Uterus (tissue), 4 donors: ENCODE data around the gene ARHGEF16. TPM values are rescaled to one million over a fixed set of nuclear protein-coding genes. Genes with fewer than 3 reads are reported as not detected.

Source experiments
- DNase-seq, 2 donors: peaks; one replicate each; pipeline ENCODE4 v3.0.0-alpha.2; 2019 to 2020
- H3K27ac ChIP-seq, 2 donors: fragments of 200-600 bp; sonication (generic); 1 replicate in 1 of 2; 2 replicates in 1 of 2; pipeline ENCODE4 v1.5.1; 2016 to 2018
- H3K27me3 ChIP-seq, 2 donors: fragments of 200-600 bp; sonication (generic); one replicate each; pipeline ENCODE4 v1.5.1; 2018 to 2019; ENCODE audit warnings: control low read depth in 1 of 2
- H3K36me3 ChIP-seq, 2 donors: fragments of 200-600 bp; sonication (generic); one replicate each; pipeline ENCODE4 v1.5.1; 2019; ENCODE audit warnings: control low read depth in 1 of 2
- H3K4me1 ChIP-seq, 2 donors: fragments of 200-600 bp; sonication (generic); one replicate each; pipeline ENCODE4 v1.5.1; 2018 to 2019; ENCODE audit warnings: control low read depth in 1 of 2
- H3K4me3 ChIP-seq, 2 donors: fragments of 200-600 bp; sonication (generic); 1 replicate in 1 of 2; 2 replicates in 1 of 2; pipeline ENCODE4 v1.5.1; 2018 to 2019; ENCODE audit warnings: mild to moderate bottlenecking in 1 of 2
- H3K9me3 ChIP-seq, 2 donors: fragments of 200-600 bp; sonication (generic); one replicate each; pipeline ENCODE4 v1.5.1; 2019; ENCODE audit warnings: control low read depth in 1 of 2
- POLR2A ChIP-seq, 2 donors: fragments of 450-650 bp; IDR thresholded peaks; one replicate each; pipeline ENCODE4 v1.6.1; 2016; ENCODE audit warnings: antibody characterized with exemption in 2 of 2, mild to moderate bottlenecking in 1 of 2, moderate library complexity in 1 of 2
- intact Hi-C: fragments of 100-400 bp; cut with DNase I; formaldehyde crosslinking; loops from one replicate; pipeline ENCODE4 v1.15.1; 2023; ENCODE audit warnings: low total_unique reads
- total RNA-seq, 4 donors: library from RNA; depleted of rRNA in 3 of 4; stranded (reverse); fragments of >200 nt in 3 of 4; gene quantifications; one replicate each; pipeline versions ENCODE4 v1.1.0 to v1.2.4, GENCODE V29; 2014 to 2023
- TF ChIP-seq, protein P1 (sequence below), 4 experiments: fragments of 200-600 bp in 2 of 4; fragments of 450-650 bp in 2 of 4; sonication (generic) in 2 of 4; IDR thresholded peaks; one replicate each; pipeline ENCODE4 v1.5.1; 2016 to 2019; ENCODE audit warnings: antibody characterized with exemption in 4 of 4, mild to moderate bottlenecking in 2 of 4, moderate library complexity in 1 of 4
- donor health status: DM: yes; HTN: yes; CAD: no.

The ARHGEF16 gene
- total RNA-seq, 4 donors from 2014 or later = 0.29 to 2.3 (median 1.2) TPM; not detected in 1

DNA sequence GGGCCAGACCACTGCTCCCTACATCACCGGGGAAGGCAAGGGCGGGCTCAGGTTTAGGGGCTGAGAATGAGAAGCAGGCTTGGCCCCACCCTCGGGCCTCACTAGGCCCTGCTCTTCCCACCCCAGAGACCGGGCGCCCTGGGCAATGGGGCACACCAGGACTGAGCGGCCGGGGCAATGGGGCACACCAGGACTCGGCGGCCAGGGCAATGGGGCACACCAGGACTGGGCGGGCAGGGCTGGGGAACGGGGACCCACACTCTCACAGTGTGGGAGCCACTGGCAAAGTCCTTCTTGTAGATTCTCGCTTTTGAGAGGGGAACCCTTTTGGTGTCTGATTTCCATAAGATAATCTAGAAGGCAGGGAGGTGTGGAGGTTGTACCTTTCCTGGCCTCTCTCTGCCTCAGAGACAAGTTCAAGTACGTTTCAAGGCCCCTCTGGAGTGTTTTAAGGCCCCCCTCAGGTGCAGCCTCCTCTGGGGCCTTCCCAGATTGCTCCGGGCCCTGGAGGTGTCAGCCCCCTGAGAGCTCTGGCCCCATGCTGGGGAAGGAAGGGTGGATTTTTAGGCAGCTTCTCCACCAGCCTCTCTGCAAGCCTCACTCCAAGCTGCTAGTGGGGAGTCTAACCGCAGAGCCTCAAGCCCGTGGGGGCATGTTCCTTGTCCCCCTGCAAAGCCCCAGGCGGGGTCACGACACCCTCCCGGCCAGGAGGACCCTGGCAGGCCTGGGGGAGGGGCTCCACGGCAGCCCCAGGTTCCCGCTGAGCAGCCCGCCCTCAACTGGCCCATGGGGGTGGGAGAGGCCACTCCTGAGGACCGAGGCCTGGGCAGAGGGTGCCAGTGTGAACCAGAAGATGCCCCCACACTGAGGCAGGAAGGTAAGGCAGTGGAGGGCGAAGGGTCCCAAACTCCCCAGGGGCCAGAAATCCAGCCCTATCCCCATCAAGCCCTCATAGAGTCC lies 66.2 kb downstream of the ARHGEF16 start:
- H3K27ac ChIP-seq = no peak overlapping the region
- DNase-seq = no peak
- no peaks in the 10 kb centered on the region for H3K36me3 ChIP-seq
- no peak overlapping the region for H3K4me3 ChIP-seq
- H3K9me3 ChIP-seq = no peaks in the 10 kb centered on the region
- intact Hi-C loops = no loop called here
- TF ChIP-seq, protein P1, sequence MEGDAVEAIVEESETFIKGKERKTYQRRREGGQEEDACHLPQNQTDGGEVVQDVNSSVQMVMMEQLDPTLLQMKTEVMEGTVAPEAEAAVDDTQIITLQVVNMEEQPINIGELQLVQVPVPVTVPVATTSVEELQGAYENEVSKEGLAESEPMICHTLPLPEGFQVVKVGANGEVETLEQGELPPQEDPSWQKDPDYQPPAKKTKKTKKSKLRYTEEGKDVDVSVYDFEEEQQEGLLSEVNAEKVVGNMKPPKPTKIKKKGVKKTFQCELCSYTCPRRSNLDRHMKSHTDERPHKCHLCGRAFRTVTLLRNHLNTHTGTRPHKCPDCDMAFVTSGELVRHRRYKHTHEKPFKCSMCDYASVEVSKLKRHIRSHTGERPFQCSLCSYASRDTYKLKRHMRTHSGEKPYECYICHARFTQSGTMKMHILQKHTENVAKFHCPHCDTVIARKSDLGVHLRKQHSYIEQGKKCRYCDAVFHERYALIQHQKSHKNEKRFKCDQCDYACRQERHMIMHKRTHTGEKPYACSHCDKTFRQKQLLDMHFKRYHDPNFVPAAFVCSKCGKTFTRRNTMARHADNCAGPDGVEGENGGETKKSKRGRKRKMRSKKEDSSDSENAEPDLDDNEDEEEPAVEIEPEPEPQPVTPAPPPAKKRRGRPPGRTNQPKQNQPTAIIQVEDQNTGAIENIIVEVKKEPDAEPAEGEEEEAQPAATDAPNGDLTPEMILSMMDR (IDR thresholded peaks at IDR 0.05) = no peak
- TF ChIP-seq POLR2A (IDR thresholded peaks at IDR 0.05) = no peak
- no peaks in the 10 kb centered on the region for H3K27me3 ChIP-seq
- H3K4me1 ChIP-seq = no peaks in the 10 kb centered on the region

DNA sequence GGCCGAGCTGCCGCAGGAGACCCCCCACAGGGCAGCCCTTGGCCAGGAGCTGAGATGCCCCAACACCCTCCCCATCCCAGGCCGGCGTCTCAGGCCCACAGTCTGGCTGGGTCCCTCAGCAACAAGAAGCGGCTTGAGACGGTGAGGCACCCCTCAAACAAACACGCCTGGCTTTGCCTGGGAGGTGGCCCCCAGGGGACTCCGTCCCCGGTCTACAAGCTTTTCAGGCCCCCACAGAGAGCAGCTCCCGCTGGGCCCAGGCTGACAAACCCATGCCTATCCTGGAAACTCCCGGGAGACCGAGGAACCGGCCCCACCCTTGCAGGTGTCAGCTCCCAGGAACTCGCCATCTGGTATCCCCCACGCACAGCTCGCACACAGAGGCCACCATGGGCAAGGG lies 67.0 kb downstream of the ARHGEF16 start:
- no peak overlapping the region for H3K4me3 ChIP-seq
- H3K9me3 ChIP-seq = no peaks in the 10 kb centered on the region
- no peak overlapping the region for H3K27ac ChIP-seq
- no peaks in the 10 kb centered on the region for H3K27me3 ChIP-seq
- H3K4me1 ChIP-seq = no peaks in the 10 kb centered on the region
- no peak for DNase-seq
- TF ChIP-seq, protein P1 (IDR thresholded peaks at IDR 0.05) = no peak
- TF ChIP-seq POLR2A (IDR thresholded peaks at IDR 0.05) = no peak
- H3K36me3 ChIP-seq = no peaks in the 10 kb centered on the region
- intact Hi-C loops = no loop called here

DNA sequence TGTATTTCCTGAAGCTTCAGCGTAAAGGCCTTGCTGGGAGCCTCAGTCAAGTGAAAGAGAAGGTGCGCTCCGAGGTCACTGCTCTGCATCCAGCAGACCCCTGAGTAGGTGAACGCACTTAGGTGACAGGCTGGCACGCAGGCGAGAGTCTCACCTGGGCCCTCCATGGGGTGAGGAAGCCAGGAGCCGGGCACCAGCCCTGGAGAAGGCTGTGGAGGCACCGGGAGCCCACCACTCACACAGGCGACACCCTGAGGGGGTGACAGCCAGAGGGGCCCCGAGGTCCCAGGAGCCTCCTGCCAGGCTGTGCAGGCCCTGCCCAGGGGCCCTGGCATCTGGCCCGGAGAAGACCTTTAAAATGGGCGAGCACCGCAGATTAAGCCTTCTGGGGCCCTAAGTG lies 67.6 kb downstream of the ARHGEF16 start:
- no peaks in the 10 kb centered on the region for H3K27me3 ChIP-seq
- no peak overlapping the region for H3K4me3 ChIP-seq
- no peak for DNase-seq
- intact Hi-C loops = no loop called here
- no peaks in the 10 kb centered on the region for H3K36me3 ChIP-seq
- no peaks in the 10 kb centered on the region for H3K4me1 ChIP-seq
- H3K9me3 ChIP-seq = no peaks in the 10 kb centered on the region
- TF ChIP-seq POLR2A (IDR thresholded peaks at IDR 0.05) = no peak
- TF ChIP-seq, protein P1 (IDR thresholded peaks at IDR 0.05) = no peak
- H3K27ac ChIP-seq = no peak overlapping the region

DNA sequence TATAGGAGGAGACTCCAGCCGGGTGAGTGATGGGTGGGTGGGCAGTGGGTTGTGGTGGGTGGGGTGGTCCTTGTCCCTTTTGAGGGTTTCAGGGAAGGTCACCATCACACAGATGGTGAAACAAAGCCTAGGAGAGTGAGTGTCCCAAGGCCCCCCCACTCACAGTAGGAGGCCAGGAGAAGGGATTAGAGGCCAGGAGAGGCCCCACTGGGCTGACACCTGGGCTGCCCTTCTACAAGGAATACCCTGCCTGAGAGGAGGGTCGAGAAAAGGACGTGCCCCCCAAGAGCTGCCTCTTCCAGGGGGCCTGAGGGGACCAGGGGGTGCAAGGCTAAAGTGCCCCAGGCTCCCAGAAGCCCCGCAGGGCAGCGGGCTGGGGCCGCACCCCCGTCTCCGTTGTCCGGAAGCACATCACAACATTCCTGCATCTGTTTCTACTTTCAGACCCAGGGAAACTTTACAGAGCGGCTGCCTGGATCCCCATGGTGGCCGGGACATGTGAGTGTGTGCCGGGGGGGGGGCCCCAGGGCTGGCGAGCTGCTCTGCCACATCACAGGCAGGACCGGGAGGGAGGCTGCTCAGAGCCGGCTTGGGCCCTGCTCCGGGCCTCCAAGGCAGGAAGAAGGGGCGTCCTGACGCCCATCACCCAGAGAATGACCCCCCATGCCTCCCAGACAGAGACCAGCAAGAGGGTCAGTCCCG lies 68.2 kb downstream of the ARHGEF16 start:
- H3K27ac ChIP-seq = no peak overlapping the region
- TF ChIP-seq, protein P1 (IDR thresholded peaks at IDR 0.05) = no peak
- no peak for TF ChIP-seq POLR2A (IDR thresholded peaks at IDR 0.05)
- intact Hi-C loops = no loop called here
- no peaks in the 10 kb centered on the region for H3K4me1 ChIP-seq
- H3K27me3 ChIP-seq = no peaks in the 10 kb centered on the region
- H3K4me3 ChIP-seq = no peak overlapping the region
- no peaks in the 10 kb centered on the region for H3K36me3 ChIP-seq
- no peaks in the 10 kb centered on the region for H3K9me3 ChIP-seq
- DNase-seq = no peak

DNA sequence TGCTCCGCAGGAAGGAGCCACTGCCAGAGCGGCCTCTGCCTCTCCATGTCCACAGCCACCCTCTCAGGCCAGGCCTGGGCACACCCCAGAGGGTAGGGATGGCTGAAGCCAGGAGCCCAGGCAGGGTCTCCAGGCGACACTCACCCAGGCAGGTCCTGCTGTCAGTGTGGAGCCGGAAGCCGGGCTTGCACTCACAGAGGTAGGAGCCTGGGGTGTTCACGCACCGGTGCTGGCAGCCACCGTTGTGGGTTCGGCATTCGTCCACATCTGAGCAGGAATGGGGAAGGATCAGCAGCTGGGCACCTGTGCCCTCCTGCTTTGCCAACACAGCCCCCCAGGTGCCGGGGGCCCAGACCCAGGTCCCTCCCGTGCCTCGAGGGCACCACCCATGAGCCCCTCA lies 69.5 kb downstream of the ARHGEF16 start:
- H3K4me3 ChIP-seq = no peak overlapping the region
- no peak for DNase-seq
- no peak for TF ChIP-seq POLR2A (IDR thresholded peaks at IDR 0.05)
- TF ChIP-seq, protein P1 (IDR thresholded peaks at IDR 0.05) = no peak
- no peaks in the 10 kb centered on the region for H3K36me3 ChIP-seq
- no peak overlapping the region for H3K27ac ChIP-seq
- no peaks in the 10 kb centered on the region for H3K27me3 ChIP-seq
- H3K4me1 ChIP-seq = no peaks in the 10 kb centered on the region
- intact Hi-C loops = no loop called here
- H3K9me3 ChIP-seq = no peaks in the 10 kb centered on the region
